Uterus (tissue), 4 donors: ENCODE results near the gene ZDHHC23. TPM values are rescaled to one million over a fixed set of nuclear protein-coding genes. Genes with fewer than 3 reads are reported as not detected.

ENCODE experiments used
- DNase-seq, 2 donors: peaks; one replicate each; pipeline ENCODE4 v3.0.0-alpha.2; 2019 to 2020
- H3K27ac ChIP-seq, 2 donors: fragments of 200-600 bp; sonication (generic); 1 replicate in 1 of 2; 2 replicates in 1 of 2; pipeline ENCODE4 v1.5.1; 2016 to 2018
- H3K27me3 ChIP-seq, 2 donors: fragments of 200-600 bp; sonication (generic); one replicate each; pipeline ENCODE4 v1.5.1; 2018 to 2019; ENCODE audit warnings: control low read depth in 1 of 2
- H3K36me3 ChIP-seq, 2 donors: fragments of 200-600 bp; sonication (generic); one replicate each; pipeline ENCODE4 v1.5.1; 2019; ENCODE audit warnings: control low read depth in 1 of 2
- H3K4me1 ChIP-seq, 2 donors: fragments of 200-600 bp; sonication (generic); one replicate each; pipeline ENCODE4 v1.5.1; 2018 to 2019; ENCODE audit warnings: control low read depth in 1 of 2
- H3K4me3 ChIP-seq, 2 donors: fragments of 200-600 bp; sonication (generic); 1 replicate in 1 of 2; 2 replicates in 1 of 2; pipeline ENCODE4 v1.5.1; 2018 to 2019; ENCODE audit warnings: mild to moderate bottlenecking in 1 of 2
- H3K9me3 ChIP-seq, 2 donors: fragments of 200-600 bp; sonication (generic); one replicate each; pipeline ENCODE4 v1.5.1; 2019; ENCODE audit warnings: control low read depth in 1 of 2
- CTCF ChIP-seq, 4 experiments: fragments of 200-600 bp in 2 of 4; fragments of 450-650 bp in 2 of 4; sonication (generic) in 2 of 4; IDR thresholded peaks; one replicate each; pipeline ENCODE4 v1.5.1; 2016 to 2019; ENCODE audit warnings: antibody characterized with exemption in 4 of 4, mild to moderate bottlenecking in 2 of 4, moderate library complexity in 1 of 4
- POLR2A ChIP-seq, 2 donors: fragments of 450-650 bp; IDR thresholded peaks; one replicate each; pipeline ENCODE4 v1.6.1; 2016; ENCODE audit warnings: antibody characterized with exemption in 2 of 2, mild to moderate bottlenecking in 1 of 2, moderate library complexity in 1 of 2
- intact Hi-C: fragments of 100-400 bp; cut with DNase I; formaldehyde crosslinking; loops from one replicate; pipeline ENCODE4 v1.15.1; 2023; ENCODE audit warnings: low total_unique reads
- total RNA-seq, 4 donors: library from RNA; depleted of rRNA in 3 of 4; stranded (reverse); fragments of >200 nt in 3 of 4; gene quantifications; one replicate each; pipeline versions ENCODE4 v1.1.0 to v1.2.4, GENCODE V29; 2014 to 2023
- donor health status: DM: yes; HTN: yes; CAD: no.

The ZDHHC23 gene
- total RNA-seq, 4 donors from 2014 or later, result 0.29 to 10.8 (median 4.9) TPM

GRCh38 chr3:113968986-113969385, 21.2 kb downstream of the ZDHHC23 start:
- no peaks in the 10 kb centered on the region for H3K36me3 ChIP-seq
- no peak for DNase-seq
- no peak overlapping the region for H3K27ac ChIP-seq
- H3K4me3 ChIP-seq, result no peak overlapping the region
- no peaks in the 10 kb centered on the region for H3K27me3 ChIP-seq
- TF ChIP-seq CTCF (IDR thresholded peaks at IDR 0.05), result no peak
- no peak for TF ChIP-seq POLR2A (IDR thresholded peaks at IDR 0.05)
- H3K4me1 ChIP-seq, result no peaks in the 10 kb centered on the region
- intact Hi-C loops, result no loop called here
- H3K9me3 ChIP-seq, result peaks cover 0 to 9% of the 10 kb centered on the region in 2 donors

GRCh38 chr3:113977822-113978221, 30.0 kb downstream of the ZDHHC23 start:
- intact Hi-C loops, result no loop called here
- no peak for DNase-seq
- TF ChIP-seq CTCF (IDR thresholded peaks at IDR 0.05) (no peak), POLR2A (IDR thresholded peaks at IDR 0.05) (no peak)
- no peaks in the 10 kb centered on the region for H3K36me3 ChIP-seq
- H3K27ac ChIP-seq, result no peak overlapping the region
- peaks cover 0 to 12% of the 10 kb centered on the region in 2 donors for H3K9me3 ChIP-seq
- no peaks in the 10 kb centered on the region for H3K27me3 ChIP-seq
- H3K4me1 ChIP-seq, result no peaks in the 10 kb centered on the region
- no peak overlapping the region for H3K4me3 ChIP-seq

- Histone ChIP-seq H3K9me3 (no peaks in the 10 kb centered on the region), H3K27ac (no peak overlapping the region), H3K4me3 (no peak overlapping the region), H3K4me1 (no peaks in the 10 kb centered on the region), H3K36me3 (no peaks in the 10 kb centered on the region), H3K27me3 (no peaks in the 10 kb centered on the region)
- TF ChIP-seq POLR2A (IDR thresholded peaks at IDR 0.05) (no peak), CTCF (IDR thresholded peaks at IDR 0.05) (no peak)
- intact Hi-C loops, result no loop called here
- no peak for DNase-seq
Measured at GRCh38 chr3:113979916-113980315, 32.1 kb downstream of the ZDHHC23 start.

- H3K36me3 ChIP-seq, result no peaks in the 10 kb centered on the region
- no peaks in the 10 kb centered on the region for H3K9me3 ChIP-seq
- DNase-seq, result no peak
- TF ChIP-seq CTCF (IDR thresholded peaks at IDR 0.05) (no peak), POLR2A (IDR thresholded peaks at IDR 0.05) (no peak)
- no peaks in the 10 kb centered on the region for H3K27me3 ChIP-seq
- intact Hi-C loops, result no loop called here
- H3K4me3 ChIP-seq, result no peak overlapping the region
- H3K27ac ChIP-seq, result no peak overlapping the region
- H3K4me1 ChIP-seq, result no peaks in the 10 kb centered on the region
Measured at GRCh38 chr3:113981803-113982202, 34.0 kb downstream of the ZDHHC23 start.

- Histone ChIP-seq H3K4me3 (no peak overlapping the region), H3K4me1 (no peaks in the 10 kb centered on the region), H3K27ac (no peak overlapping the region), H3K9me3 (no peaks in the 10 kb centered on the region), H3K36me3 (no peaks in the 10 kb centered on the region), H3K27me3 (no peaks in the 10 kb centered on the region)
- intact Hi-C loops, result no loop called here
- TF ChIP-seq CTCF (IDR thresholded peaks at IDR 0.05), result no peak
- TF ChIP-seq POLR2A (IDR thresholded peaks at IDR 0.05), result no peak
- DNase-seq, result no peak
Measured at GRCh38 chr3:113983544-113983943, 35.7 kb downstream of the ZDHHC23 start.
